SU-DHL-6 (cell line): ENCODE data around the gene EHBP1.

Source experiments
- EZH2phosphoT487 ChIP-seq: fragments of 200-600 bp; sonication (generic), shearing (Covaris generic); conservative IDR thresholded peaks from 2 replicates; pipeline ENCODE4 v1.6.1; 2018; ENCODE audit warnings: mild to moderate bottlenecking, antibody characterized with exemption, low read length, moderate library complexity, mixed read lengths
- TF ChIP-seq, protein P1 (sequence below): fragments of 200-600 bp; sonication (generic); IDR thresholded peaks from one replicate; pipeline ENCODE4 v1.5.1; 2017; ENCODE audit warnings: antibody characterized with exemption, mild to moderate bottlenecking, low read length, moderate library complexity; ENCODE audit not compliant: insufficient read depth, poor library complexity, severe bottlenecking

DNA sequence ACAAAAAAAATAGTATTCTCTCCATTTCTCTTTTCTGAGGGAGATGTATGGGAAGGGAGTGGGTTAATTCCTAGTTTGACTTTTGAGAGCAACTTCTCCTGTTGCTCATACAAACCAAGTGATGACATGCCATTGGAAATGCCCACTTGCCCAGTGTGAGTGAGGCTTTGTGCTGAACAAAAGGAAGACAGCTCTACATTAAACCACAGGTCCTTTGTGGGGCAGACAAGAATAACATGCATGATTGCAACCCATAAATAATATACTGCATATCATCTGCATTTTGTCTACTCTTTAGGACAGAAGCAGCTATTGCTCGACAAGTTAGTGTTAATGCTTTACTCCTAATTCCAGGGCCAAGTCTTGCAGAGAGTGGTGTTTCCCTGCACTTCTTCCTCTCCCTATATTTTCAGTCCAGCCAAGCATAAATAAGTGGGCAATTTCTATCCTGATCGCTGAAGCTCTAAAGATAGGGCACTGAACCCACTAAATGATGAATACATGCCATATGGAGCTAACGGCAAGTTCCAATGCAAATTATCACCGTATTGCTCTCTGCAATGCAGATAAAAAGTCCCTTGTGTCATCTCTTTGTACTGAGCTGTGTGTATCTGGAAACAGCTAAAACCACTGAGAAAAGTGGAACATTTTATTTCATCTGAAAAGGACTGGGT is 19.4 kb upstream of the EHBP1 start:
- TF ChIP-seq, protein P1, sequence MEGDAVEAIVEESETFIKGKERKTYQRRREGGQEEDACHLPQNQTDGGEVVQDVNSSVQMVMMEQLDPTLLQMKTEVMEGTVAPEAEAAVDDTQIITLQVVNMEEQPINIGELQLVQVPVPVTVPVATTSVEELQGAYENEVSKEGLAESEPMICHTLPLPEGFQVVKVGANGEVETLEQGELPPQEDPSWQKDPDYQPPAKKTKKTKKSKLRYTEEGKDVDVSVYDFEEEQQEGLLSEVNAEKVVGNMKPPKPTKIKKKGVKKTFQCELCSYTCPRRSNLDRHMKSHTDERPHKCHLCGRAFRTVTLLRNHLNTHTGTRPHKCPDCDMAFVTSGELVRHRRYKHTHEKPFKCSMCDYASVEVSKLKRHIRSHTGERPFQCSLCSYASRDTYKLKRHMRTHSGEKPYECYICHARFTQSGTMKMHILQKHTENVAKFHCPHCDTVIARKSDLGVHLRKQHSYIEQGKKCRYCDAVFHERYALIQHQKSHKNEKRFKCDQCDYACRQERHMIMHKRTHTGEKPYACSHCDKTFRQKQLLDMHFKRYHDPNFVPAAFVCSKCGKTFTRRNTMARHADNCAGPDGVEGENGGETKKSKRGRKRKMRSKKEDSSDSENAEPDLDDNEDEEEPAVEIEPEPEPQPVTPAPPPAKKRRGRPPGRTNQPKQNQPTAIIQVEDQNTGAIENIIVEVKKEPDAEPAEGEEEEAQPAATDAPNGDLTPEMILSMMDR, result no peak
- no peak for TF ChIP-seq EZH2phosphoT487
